Gastrocnemius medialis (tissue), 4 donors: Measurements from ENCODE around the gene DCAF12. TPM values are rescaled to one million over a fixed set of nuclear protein-coding genes. Genes with fewer than 3 reads are reported as not detected.
A peak's percentile ranks its signal among the peaks of the same experiment; 100 is the strongest.

Experiments used
- ATAC-seq, 2 donors: fragments of 150-250 bp; one replicate each; pipeline ENCODE4 v1.9.1; 2016
- DNase-seq, 2 donors: peaks; one replicate each; pipeline ENCODE4 v3.0.0-alpha.2; 2019
- H3K27ac ChIP-seq, 4 donors: fragments of 200-600 bp; sonication (generic); 1 replicate in 1 of 4; 2 replicates in 3 of 4; pipeline ENCODE4 v1.5.1; 2016 to 2018; ENCODE audit warnings: mild to moderate bottlenecking in 2 of 4, moderate library complexity in 1 of 4
- H3K27me3 ChIP-seq, 3 donors: fragments of 200-600 bp; sonication (generic) in 2 of 3; 1 replicate in 1 of 3; 2 replicates in 2 of 3; pipeline versions ENCODE4 v1.5.1 to v1.6.0; 2016 to 2019; ENCODE audit warnings: mild to moderate bottlenecking in 1 of 3, moderate library complexity in 1 of 3
- H3K36me3 ChIP-seq, 2 donors: fragments of 200-600 bp; sonication (generic) in 1 of 2; one replicate each; pipeline ENCODE4 v1.5.1; 2017 to 2018
- H3K4me1 ChIP-seq, 2 donors: fragments of 200-600 bp; sonication (generic) in 1 of 2; one replicate each; pipeline ENCODE4 v1.5.1; 2016 to 2017; ENCODE audit warnings: mild to moderate bottlenecking in 2 of 2
- H3K4me3 ChIP-seq, 4 donors: fragments of 200-600 bp; sonication (generic) in 3 of 4; 1 replicate in 1 of 4; 2 replicates in 3 of 4; pipeline ENCODE4 v1.5.1; 2016 to 2019; ENCODE audit warnings: mild to moderate bottlenecking in 2 of 4
- H3K9me3 ChIP-seq, 3 donors: fragments of 200-600 bp; sonication (generic) in 2 of 3; 1 replicate in 1 of 3; 2 replicates in 2 of 3; pipeline ENCODE4 v1.5.1; 2016 to 2019
- CTCF ChIP-seq, 5 experiments: fragments of 450-650 bp in 3 of 5; fragments of 200-600 bp in 2 of 5; sonication (generic) in 2 of 5; IDR thresholded peaks in 4 of 5; conservative IDR thresholded peaks in 1 of 5; 1 replicate in 4 of 5; 2 replicates in 1 of 5; pipeline ENCODE4 v1.5.1; 2016 to 2019; ENCODE audit warnings: antibody characterized with exemption in 5 of 5, mild to moderate bottlenecking in 3 of 5, moderate library complexity in 3 of 5
- POLR2A ChIP-seq, 2 donors: fragments of 450-650 bp; IDR thresholded peaks; one replicate each; pipeline ENCODE4 v1.6.1; 2017; ENCODE audit warnings: antibody characterized with exemption in 2 of 2, mild to moderate bottlenecking in 2 of 2, moderate library complexity in 2 of 2
- in situ Hi-C, 4 donors: fragments of 200-750 bp; cut with MboI; loops; one replicate each; pipeline versions ENCODE4 v1.15.0 to v1.8.0; 2017; ENCODE audit warnings: low sequenced_read_pairs in 4 of 4
- intact Hi-C: fragments of 100-400 bp; cut with DNase I; formaldehyde crosslinking; loops from one replicate; pipeline ENCODE4 v1.15.1; 2023; ENCODE audit warnings: low total_unique reads
- total RNA-seq, 4 donors: library from RNA; depleted of rRNA; stranded (reverse); fragments of >200 nt; gene quantifications; one replicate each; pipeline versions ENCODE4 v1.1.0 to v1.2.3, GENCODE V29; 2016

DCAF12 gene
- total RNA-seq, 4 donors from 2014 or later, result 19.4 to 33.7 (median 26.7) TPM

- H3K9me3 ChIP-seq, result no peaks in the 10 kb centered on the region
- TF ChIP-seq POLR2A (IDR thresholded peaks at IDR 0.05), result no peak
- TF ChIP-seq CTCF (IDR thresholded peaks at IDR 0.05 in 4 of 5, conservative IDR thresholded peaks at IDR 0.05 in 1 of 5), result no peak
- DNase-seq, result peak in 1 of 2 donors; percentile 28
- no peaks in the 10 kb centered on the region for H3K27me3 ChIP-seq
- peaks cover 30 to 31% of the 10 kb centered on the region in 2 donors for H3K4me1 ChIP-seq
- no peak overlapping the region for H3K4me3 ChIP-seq
- peak overlapping the region in 3 of 4 donors; percentile 10 to 84 (median 25) for H3K27ac ChIP-seq
- ATAC-seq, result no peak
- H3K36me3 ChIP-seq, result peaks cover 0 to 16% of the 10 kb centered on the region in 2 donors
- intact Hi-C loops, result no loop called here
- in situ Hi-C loops, result loop anchor here in 2 of 4 donors (10.0 kb wide), 3 partner anchors 61 to 201 kb away; partner anchors contain the start of genes KIF24 (in 1 of the 2) and NUDT2 (in 1 of the 2)
These were observed 2.8 kb downstream of the DCAF12 start for GRCh38 chr9:34123682-34124081.

- Histone ChIP-seq H3K27me3 (no peaks in the 10 kb centered on the region), H3K9me3 (no peaks in the 10 kb centered on the region), H3K4me1 (peaks cover 30 to 31% of the 10 kb centered on the region in 2 donors), H3K4me3 (no peak overlapping the region), H3K27ac (no peak overlapping the region), H3K36me3 (peaks cover 0 to 33% of the 10 kb centered on the region in 2 donors)
- intact Hi-C loops (no loop called here), in situ Hi-C loops (loop anchor here in 2 of 4 donors (10.0 kb wide), 3 partner anchors 63 to 203 kb away; partner anchors contain the start of genes KIF24 (in 1 of the 2) and NUDT2 (in 1 of the 2))
- DNase-seq (no peak), ATAC-seq (no peak)
- TF ChIP-seq POLR2A (IDR thresholded peaks at IDR 0.05) (no peak), CTCF (IDR thresholded peaks at IDR 0.05 in 4 of 5, conservative IDR thresholded peaks at IDR 0.05 in 1 of 5) (no peak)
These were observed 4.5 kb downstream of the DCAF12 start for GRCh38 chr9:34121996-34122395.

GRCh38 chr9:34119713-34120112 lies 6.8 kb downstream of the DCAF12 start:
- no peak for DNase-seq
- intact Hi-C loops, result no loop called here
- Histone ChIP-seq H3K27ac (no peak overlapping the region), H3K4me3 (no peak overlapping the region), H3K36me3 (peaks cover 0 to 33% of the 10 kb centered on the region in 2 donors), H3K9me3 (no peaks in the 10 kb centered on the region), H3K27me3 (no peaks in the 10 kb centered on the region), H3K4me1 (peaks cover 17 to 21% of the 10 kb centered on the region in 2 donors)
- ATAC-seq, result no peak
- no peak for TF ChIP-seq CTCF (IDR thresholded peaks at IDR 0.05 in 4 of 5, conservative IDR thresholded peaks at IDR 0.05 in 1 of 5)
- no peak for TF ChIP-seq POLR2A (IDR thresholded peaks at IDR 0.05)
- in situ Hi-C loops, result loop anchor here in 2 of 4 donors (10.0 kb wide), 3 partner anchors 65 to 205 kb away; partner anchors contain the start of genes KIF24 (in 1 of the 2) and NUDT2 (in 1 of the 2)

- H3K4me3 ChIP-seq, result no peak overlapping the region
- peaks cover 0 to 3% of the 10 kb centered on the region in 2 donors for H3K4me1 ChIP-seq
- H3K27me3 ChIP-seq, result no peaks in the 10 kb centered on the region
- H3K9me3 ChIP-seq, result no peaks in the 10 kb centered on the region
- no peak overlapping the region for H3K27ac ChIP-seq
- peaks cover 0 to 22% of the 10 kb centered on the region in 2 donors for H3K36me3 ChIP-seq
- TF ChIP-seq POLR2A (IDR thresholded peaks at IDR 0.05), result no peak
- no peak for TF ChIP-seq CTCF (IDR thresholded peaks at IDR 0.05 in 4 of 5, conservative IDR thresholded peaks at IDR 0.05 in 1 of 5)
- intact Hi-C loops, result no loop called here
- in situ Hi-C loops, result no loop called here
- no peak for DNase-seq
- no peak for ATAC-seq
These were observed 12.1 kb downstream of the DCAF12 start for GRCh38 chr9:34114436-34114835.
